GM12878 (cell line): ENCODE measurements around the gene CLEC4D. TPM values are rescaled to one million over a fixed set of nuclear protein-coding genes. Genes with fewer than 3 reads are reported as not detected.

Experiments
- ATAC-seq: fragments of 200-7000 bp; cut with Tn5 transposase; 3 replicates; pipeline ENCODE4 v1.9.1; 2020; ENCODE audit warnings: mild to moderate bottlenecking, moderate library complexity
- BruUV-seq: library from RNA; stranded (reverse); fragments of 400-500 nt; replicated peaks from 2 replicates; lab custom pipeline; 2021; lab: Mats Ljungman, UMichigan
- CTCF ChIA-PET: fragments of 300-600 bp; sonication (Branson Sonifier 250); formaldehyde crosslinking; extraction: SDS; loops from one replicate; lab custom pipeline; 2021; ENCODE audit warnings: inconsistent platforms; lab: Yijun Ruan, JAX
- POLR2A ChIA-PET: fragments of 350-600 bp; formaldehyde crosslinking; extraction: SDS; loops from one replicate; lab custom pipeline; 2021; ENCODE audit warnings: inconsistent platforms; lab: Charles Lee
- RAD21 ChIA-PET: fragments of 300-600 bp; sonication (Branson Sonifier 250); formaldehyde crosslinking; loops from one replicate; lab custom pipeline; 2023; ENCODE audit warnings: antibody characterized with exemption; ENCODE audit not compliant: unreplicated experiment; lab: Charles Lee
- SMC1A ChIA-PET: fragments of 300-600 bp; sonication (Branson Sonifier 250); formaldehyde crosslinking; loops from one replicate; lab custom pipeline; 2023; ENCODE audit not compliant: unreplicated experiment, uncharacterized antibody; lab: Charles Lee
- DNase-seq: peaks from one replicate; pipeline ENCODE4 v3.0.0-alpha.2; 2011; ENCODE audit warnings: low read depth, low spot score
- FAIRE-seq: peaks from 3 replicates; lab custom pipeline; 2011; peaks lifted over from hg19 to GRCh38; lab: Jason Lieb, UNC
- H2AFZ ChIP-seq: 2 replicates; pipeline ENCODE4 v1.6.0; 2011; ENCODE audit warnings: low read depth, low read length, control low read depth; ENCODE audit not compliant: control insufficient read depth
- H3K27ac ChIP-seq: 2 replicates; pipeline ENCODE4 v1.5.1; 2011; ENCODE audit warnings: control low read depth; ENCODE audit not compliant: control insufficient read depth, insufficient read depth
- H3K27me3 ChIP-seq, 2 experiments: replicated peaks in 1 of 2; 2 replicates each; pipeline versions ENCODE4 v1.6.0 to v1.6.1; 2011; ENCODE audit warnings: low read length in 1 of 2; ENCODE audit not compliant: control insufficient read depth in 2 of 2, insufficient read depth in 2 of 2
- H3K36me3 ChIP-seq, 2 experiments: 2 replicates each; pipeline ENCODE4 v1.5.1; 2011; ENCODE audit warnings: low read length in 1 of 2; ENCODE audit not compliant: control insufficient read depth in 2 of 2, insufficient read depth in 2 of 2
- H3K4me1 ChIP-seq: 2 replicates; pipeline ENCODE4 v1.6.1; 2011; ENCODE audit warnings: mild to moderate bottlenecking, low read length, moderate library complexity, mixed read lengths; ENCODE audit not compliant: control insufficient read depth, insufficient read depth
- H3K4me2 ChIP-seq: 2 replicates; pipeline ENCODE4 v1.6.0; 2011; ENCODE audit warnings: control low read depth; ENCODE audit not compliant: control insufficient read depth, insufficient read depth
- H3K4me3 ChIP-seq: fragments of 200-600 bp; sonication (generic); 2 replicates; pipeline ENCODE4 v1.5.1; 2016
- H3K79me2 ChIP-seq: 2 replicates; pipeline ENCODE4 v1.6.0; 2011; ENCODE audit warnings: low read length; ENCODE audit not compliant: control insufficient read depth, insufficient read depth
- H3K9ac ChIP-seq: 2 replicates; pipeline ENCODE4 v1.8.0; 2011; ENCODE audit warnings: low read length, control low read depth, mixed read lengths; ENCODE audit not compliant: control insufficient read depth, insufficient read depth
- H3K9me3 ChIP-seq: replicated peaks from 3 replicates; pipeline ENCODE4 v1.5.1; 2011; ENCODE audit warnings: mild to moderate bottlenecking, low read length; ENCODE audit not compliant: control insufficient read depth, insufficient read depth
- H4K20me1 ChIP-seq: 2 replicates; pipeline ENCODE4 v1.6.0; 2011; ENCODE audit not compliant: control insufficient read depth, insufficient read depth
- ATF7 ChIP-seq: fragments of 450-650 bp; IDR thresholded peaks from 2 replicates; pipeline ENCODE4 v1.6.1; 2016; ENCODE audit warnings: low read depth, mild to moderate bottlenecking
- CREB1 ChIP-seq: IDR thresholded peaks from 2 replicates; pipeline ENCODE4 v1.6.1; 2012; ENCODE audit warnings: low read depth, mild to moderate bottlenecking, inconsistent platforms
- FOXK2 ChIP-seq: fragments of 450-650 bp; IDR thresholded peaks from 2 replicates; pipeline ENCODE4 v1.6.1; 2017; ENCODE audit warnings: mild to moderate bottlenecking, moderate library complexity
- MTA2 ChIP-seq: fragments of 450-650 bp; IDR thresholded peaks from 2 replicates; pipeline ENCODE4 v1.6.1; 2016; ENCODE audit warnings: low read depth, mild to moderate bottlenecking, moderate library complexity
- NFYA ChIP-seq: IDR thresholded peaks from 2 replicates; pipeline ENCODE4 v1.6.1; 2011; ENCODE audit warnings: low read depth, mild to moderate bottlenecking, low read length, improper control_type of control experiment, borderline replicate concordance
- WGBS: methylation state at CpG from one replicate; pipeline ENCODE4 v1.1.6; 2016; ENCODE audit warnings: low lambda C conversion rate; ENCODE audit not compliant: insufficient replicate concordance, insufficient coverage; ENCODE audit errors: missing lambda C conversion rate; 5-methylcytosine and 5-hydroxymethylcytosine counted together
- in situ Hi-C: fragments of 300-500 bp; cut with MboI; formaldehyde crosslinking; loops from 9 replicates; pipeline ENCODE4 v1.14.3; 2018; ENCODE audit warnings: mixed read lengths
- intact Hi-C: fragments of 100-400 bp; cut with micrococcal nuclease; formaldehyde crosslinking; loops from one replicate; pipeline ENCODE4 v1.14.2; 2022; ENCODE audit not compliant: unreplicated experiment
- polyA plus RNA-seq, 11 experiments: library from polyadenylated mRNA; depleted of rRNA in 4 of 11; unstranded in 6 of 11; stranded (reverse) in 5 of 11; fragments of >200 nt; fragmentation: Nextera tagmentation in 4 of 11; fragmentation: Illumina TruSeq in 1 of 11; extraction: Ambion mirVana in 4 of 11; extraction: Trizol in 1 of 11; gene quantifications; 1 replicate in 1 of 11; 2 replicates in 10 of 11; pipeline versions ENCODE4 v1.2.1 to v1.2.3, GENCODE V29; 2011 to 2016; ENCODE audit warnings: inconsistent platforms in 2 of 11, missing spikeins in 2 of 11, low read depth in 1 of 11
- total RNA-seq, 4 experiments: library from RNA; depleted of rRNA in 3 of 4; stranded (reverse); fragments of >200 nt in 3 of 4; fragmentation: Illumina TruSeq in 1 of 4; extraction: Trizol in 1 of 4; gene quantifications; 2 replicates each; pipeline versions ENCODE4 v1.2.1 to v1.2.3, GENCODE V29; 2013 to 2021

CLEC4D gene
- total and polyA plus RNA-seq, 10 of the 15 experiments (the other 5 are each of a cell fraction or from before 2014, with no cell fraction given) = not detected

DNA sequence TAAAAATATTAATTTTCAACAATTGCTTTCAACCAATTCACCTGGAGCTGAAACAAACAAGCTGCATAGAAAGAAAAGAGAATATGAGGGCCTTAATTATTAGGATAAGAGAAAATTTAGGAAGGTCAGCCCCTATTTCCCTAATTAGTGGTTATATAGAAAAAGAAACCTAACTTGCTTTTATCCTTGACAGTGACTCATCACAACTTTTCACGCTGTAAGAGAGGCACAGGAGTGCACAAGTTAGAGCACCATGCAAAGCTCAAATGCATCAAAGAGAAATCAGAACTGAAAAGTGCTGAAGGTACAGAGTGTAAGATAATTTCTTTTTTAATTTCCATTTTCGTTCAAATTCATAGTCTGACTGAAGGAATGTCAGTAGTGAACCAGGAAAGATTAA lies 4.7 kb downstream of the CLEC4D start (continued):
- TF ChIP-seq NFYA = no peak
- no peak for TF ChIP-seq ATF7
- no peak for TF ChIP-seq CREB1
- TF ChIP-seq, all 136 proteins: peak for 0

DNA sequence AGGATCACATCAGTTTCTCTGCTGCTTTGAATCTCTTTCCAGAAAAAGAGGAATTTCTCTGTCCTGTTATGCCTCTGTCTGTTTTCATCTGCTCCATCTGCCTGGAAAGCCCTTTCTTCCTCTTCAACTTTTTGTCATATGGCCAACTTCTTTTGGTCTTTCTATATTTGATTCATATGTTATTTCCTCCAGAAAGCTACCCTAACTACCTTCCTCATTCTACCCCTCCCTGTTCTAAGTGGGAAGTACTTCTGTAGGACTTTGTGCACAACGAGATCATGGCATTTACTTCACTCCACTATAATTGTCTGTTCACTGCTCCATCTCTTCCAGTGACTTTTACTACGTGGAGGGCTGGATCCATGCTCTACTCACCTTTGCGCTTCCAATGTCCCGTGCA lies 5.9 kb downstream of the CLEC4D start:
- no peaks in the 10 kb centered on the region for H3K9me3 ChIP-seq
- no peak for ATAC-seq
- SMC1A ChIA-PET = interaction anchor here (0.8 kb wide), 1 partner anchor 51 kb away, joined by 3 read pairs; no protein-coding TSS in a partner anchor
- no peak for FAIRE-seq
- H3K4me2 ChIP-seq = no peak overlapping the region
- H3K4me1 ChIP-seq = no peaks in the 10 kb centered on the region
- TF ChIP-seq MTA2 = no peak
- TF ChIP-seq FOXK2 = no peak
- TF ChIP-seq, all 136 proteins: peak for 0
- H3K4me3 ChIP-seq = no peak overlapping the region
- 58% methylated on average over 4 of the region's 4 CpGs for WGBS
- CTCF ChIA-PET = no interaction called here
- RAD21 ChIA-PET = no interaction called here
- no peaks in the 10 kb centered on the region for H3K79me2 ChIP-seq
- DNase-seq = no peak
- H3K36me3 ChIP-seq = no peaks in the 10 kb centered on the region
- no peak overlapping the region for H2AFZ ChIP-seq
- in situ Hi-C loops (no loop called here), intact Hi-C loops (no loop called here)
- BruUV-seq = no TSS peak
- H3K27ac ChIP-seq = no peak overlapping the region
- peaks cover 0 to 2% of the 10 kb centered on the region in 2 experiments; a peak in 1 of 4 replicates for H3K27me3 ChIP-seq
- H3K9ac ChIP-seq = no peak overlapping the region
- POLR2A ChIA-PET = no interaction called here
- no peaks in the 10 kb centered on the region for H4K20me1 ChIP-seq
